ENCODE data around the gene FAM163B.

FAM163B gene

DNA sequence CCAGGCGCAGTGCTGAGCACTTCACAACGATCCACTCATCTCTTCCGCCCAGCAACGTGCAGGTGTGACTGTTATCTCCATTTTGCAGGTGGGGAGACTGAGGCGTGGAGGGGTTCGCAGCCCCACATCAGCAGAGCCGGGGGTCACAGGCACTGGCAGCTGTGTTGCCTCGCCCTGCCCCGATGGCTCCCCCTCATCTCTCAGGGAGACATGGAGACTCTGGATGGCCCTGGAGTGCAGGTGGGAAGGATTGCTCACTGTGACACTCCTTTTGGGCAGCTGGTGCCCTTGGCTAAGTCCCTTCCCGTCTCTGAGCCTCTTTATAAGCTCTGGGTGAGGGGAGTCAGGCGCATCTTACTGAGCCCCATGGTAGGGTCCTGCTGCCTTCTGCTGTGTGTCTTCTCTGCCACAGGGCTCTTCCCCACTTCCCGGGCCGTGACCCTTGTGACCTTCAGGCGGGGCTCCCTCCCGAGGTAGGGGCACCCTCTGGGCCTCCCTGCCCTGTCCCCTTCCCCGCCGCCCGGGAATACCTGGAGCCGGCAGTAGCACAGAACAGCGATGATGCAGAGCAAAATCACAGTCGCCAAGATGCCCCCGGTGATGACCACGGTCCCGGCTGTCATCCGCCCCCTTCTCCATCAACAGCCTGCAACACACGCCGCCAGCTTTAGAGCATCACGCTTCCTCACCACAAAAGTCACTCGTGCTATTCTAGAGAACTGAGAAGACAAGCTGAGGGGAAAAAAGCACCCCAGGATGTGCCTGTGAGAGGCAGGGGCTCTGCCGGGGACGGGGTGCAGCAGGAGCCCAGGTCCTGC lies 29.4 kb downstream of the FAM163B start:
- DNase-seq (ENCODE audit: low read depth): no peak
- H3K4me3 ChIP-seq (replicated peaks; ENCODE audit: low read depth, low read length): no peak overlapping the region
- TF ChIP-seq, protein P1, sequence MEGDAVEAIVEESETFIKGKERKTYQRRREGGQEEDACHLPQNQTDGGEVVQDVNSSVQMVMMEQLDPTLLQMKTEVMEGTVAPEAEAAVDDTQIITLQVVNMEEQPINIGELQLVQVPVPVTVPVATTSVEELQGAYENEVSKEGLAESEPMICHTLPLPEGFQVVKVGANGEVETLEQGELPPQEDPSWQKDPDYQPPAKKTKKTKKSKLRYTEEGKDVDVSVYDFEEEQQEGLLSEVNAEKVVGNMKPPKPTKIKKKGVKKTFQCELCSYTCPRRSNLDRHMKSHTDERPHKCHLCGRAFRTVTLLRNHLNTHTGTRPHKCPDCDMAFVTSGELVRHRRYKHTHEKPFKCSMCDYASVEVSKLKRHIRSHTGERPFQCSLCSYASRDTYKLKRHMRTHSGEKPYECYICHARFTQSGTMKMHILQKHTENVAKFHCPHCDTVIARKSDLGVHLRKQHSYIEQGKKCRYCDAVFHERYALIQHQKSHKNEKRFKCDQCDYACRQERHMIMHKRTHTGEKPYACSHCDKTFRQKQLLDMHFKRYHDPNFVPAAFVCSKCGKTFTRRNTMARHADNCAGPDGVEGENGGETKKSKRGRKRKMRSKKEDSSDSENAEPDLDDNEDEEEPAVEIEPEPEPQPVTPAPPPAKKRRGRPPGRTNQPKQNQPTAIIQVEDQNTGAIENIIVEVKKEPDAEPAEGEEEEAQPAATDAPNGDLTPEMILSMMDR (IDR thresholded peaks at IDR 0.05; ENCODE audit: low read length, missing control alignments): no peak

DNA sequence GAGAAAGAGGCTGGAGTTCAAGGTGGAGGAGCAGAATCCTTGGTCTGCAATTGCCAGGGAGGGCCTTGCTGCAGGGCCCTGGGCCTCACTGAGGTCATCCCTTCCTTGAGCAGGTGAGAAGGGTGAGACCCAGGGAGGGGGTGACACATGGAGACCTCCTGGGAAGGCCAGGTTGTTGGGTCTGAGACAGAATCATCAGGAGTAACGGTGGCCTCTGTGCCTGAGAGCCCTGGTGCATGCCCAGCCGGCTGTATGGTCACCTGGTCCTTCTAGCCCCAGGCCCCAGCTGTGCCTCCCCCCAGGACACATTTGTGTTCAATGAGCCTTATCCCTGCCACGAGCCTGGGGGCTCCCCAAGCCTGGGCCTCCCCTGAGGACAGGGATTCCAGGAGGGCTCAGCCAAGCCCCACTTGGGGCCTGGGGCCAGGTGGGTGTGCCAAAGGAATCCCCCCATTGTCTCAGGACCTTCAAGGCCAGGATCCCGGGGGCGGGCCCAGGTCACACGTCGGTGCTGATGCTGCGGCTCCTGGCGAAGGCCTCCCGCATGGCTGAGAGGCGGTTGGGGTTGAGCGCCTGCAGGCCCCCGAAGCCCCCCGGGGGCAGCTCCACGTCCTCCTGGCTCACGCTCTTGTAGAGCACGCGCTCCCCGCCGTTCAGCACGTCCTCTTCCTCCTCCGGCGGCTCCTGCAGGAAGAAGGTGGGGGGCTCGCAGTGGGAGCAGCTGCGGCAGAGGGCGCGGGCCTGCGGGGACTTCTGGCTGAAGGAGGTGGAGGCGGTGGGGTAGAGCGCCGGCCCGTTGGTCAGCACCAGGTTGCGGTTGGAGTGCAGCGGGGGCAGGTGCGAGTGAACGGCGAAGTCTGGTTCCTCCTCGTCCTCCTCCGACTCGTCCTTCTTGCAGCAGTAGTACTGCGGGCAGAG lies 30.4 kb downstream of the FAM163B start:
- TF ChIP-seq, protein P1 (IDR thresholded peaks at IDR 0.05; ENCODE audit: low read length, missing control alignments): no peak
- DNase-seq (ENCODE audit: low read depth): no peak
- no peak overlapping the region for H3K4me3 ChIP-seq (replicated peaks; ENCODE audit: low read depth, low read length)

DNA sequence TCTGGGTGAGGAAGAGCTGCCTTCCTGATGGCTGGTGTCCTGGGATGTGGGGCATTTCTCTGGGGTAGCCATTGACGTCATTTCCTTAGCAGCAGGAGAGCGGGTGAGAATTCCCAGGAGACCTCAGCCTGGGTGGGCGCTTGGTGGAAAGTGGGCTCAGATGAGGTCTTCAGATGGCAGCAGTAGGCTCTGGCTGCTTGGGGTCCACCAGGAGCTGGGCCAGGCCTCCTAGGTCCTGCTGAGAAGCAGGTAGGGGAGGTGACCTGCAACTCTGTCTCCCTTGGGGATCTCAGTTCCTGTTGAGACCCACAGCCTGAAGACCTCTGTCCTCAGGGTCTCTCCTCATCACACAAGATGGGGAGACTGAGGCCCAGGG lies 31.5 kb downstream of the FAM163B start:
- TF ChIP-seq, protein P1 (IDR thresholded peaks at IDR 0.05; ENCODE audit: low read length, missing control alignments): no peak
- no peak for DNase-seq (ENCODE audit: low read depth)
- H3K4me3 ChIP-seq (replicated peaks; ENCODE audit: low read depth, low read length): no peak overlapping the region

DNA sequence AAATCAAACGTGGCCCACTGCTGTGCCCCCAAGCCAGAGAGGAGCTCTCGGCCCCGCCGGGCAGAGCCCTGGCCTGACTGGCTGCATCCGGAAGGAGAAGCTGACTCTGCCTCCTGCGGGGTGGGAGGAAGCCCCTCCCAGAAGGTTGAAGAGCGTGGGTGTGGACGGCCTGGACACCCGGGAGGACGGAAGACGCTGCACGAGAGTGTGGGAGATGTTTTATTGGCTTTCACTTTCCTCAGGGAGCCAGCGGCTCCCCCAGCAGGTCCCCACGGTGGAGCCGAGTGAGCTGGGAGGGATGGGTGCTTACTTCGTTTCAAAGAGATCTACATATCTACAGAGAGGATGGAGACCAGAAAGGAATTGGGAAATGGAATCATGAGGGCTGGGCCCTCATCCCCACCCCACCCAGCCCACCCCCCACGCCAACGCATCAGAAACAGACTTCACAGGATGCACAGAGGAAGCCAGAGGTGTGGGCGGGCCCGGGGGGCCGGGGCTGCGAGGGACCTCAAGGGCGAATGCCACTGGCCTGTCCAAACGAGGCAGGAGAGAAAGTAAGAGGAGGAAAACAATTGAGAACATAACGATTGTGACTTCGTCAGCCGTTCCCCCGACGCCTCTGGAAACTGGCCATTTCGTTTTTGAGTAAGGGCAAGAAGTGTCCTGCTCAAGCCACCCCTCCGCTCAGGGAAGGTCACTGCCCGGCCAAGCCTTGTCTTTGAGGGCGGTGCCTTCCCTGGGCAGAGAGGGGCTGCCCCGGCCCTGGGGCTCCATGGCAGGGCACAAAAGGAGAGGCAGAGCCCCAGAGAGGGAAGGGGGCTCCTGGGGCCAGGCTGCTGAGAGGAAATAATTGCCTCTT lies 32.1 kb downstream of the FAM163B start:
- peak; percentile 77 for DNase-seq (ENCODE audit: low read depth)
- TF ChIP-seq, protein P1 (IDR thresholded peaks at IDR 0.05; ENCODE audit: low read length, missing control alignments): no peak
- H3K4me3 ChIP-seq (replicated peaks; ENCODE audit: low read depth, low read length): peak overlapping the region; percentile 25

DNA sequence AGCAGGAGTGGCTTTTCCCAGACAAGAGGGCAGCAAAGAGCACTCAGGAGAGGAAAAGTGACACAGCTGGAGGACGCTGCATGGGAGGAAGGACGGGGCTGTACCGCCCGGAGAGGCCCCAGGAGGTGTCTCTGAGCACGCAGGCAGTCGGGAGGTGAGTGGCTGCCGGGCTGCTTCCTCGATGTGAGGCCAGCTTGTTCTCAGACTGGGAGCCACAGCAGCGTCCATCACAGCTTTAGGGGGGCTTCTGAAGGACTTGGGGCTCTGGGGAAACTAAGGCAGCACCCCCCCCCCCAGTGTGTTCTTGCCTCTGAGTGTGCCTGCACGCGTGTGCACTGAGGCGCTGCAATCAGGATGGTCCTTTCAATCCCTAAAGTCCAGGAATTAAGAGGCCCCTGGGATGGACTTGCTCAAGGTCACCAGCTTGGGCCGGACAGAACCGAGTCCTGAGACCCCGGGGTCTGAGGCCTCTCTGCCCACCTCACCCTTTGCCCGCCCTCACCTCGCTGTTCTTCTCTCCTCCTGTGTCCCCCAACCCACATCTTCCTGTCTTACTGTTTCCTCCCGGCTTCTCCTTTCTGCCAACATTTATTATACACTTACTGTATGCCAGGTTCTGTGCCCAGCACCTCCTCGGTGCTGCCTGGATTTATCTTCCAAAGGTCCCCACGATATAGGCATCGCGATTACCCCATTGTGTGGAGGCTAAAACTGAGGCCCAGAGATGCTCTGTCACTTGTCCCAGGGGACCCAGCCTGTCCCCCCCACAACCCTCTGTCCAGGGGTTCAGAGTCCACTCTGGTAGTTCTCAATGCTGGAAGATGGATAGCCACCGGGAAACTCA lies 32.9 kb downstream of the FAM163B start:
- TF ChIP-seq, protein P1 (IDR thresholded peaks at IDR 0.05; ENCODE audit: low read length, missing control alignments): no peak
- no peak for DNase-seq (ENCODE audit: low read depth)
- peak overlapping the region; percentile 25 for H3K4me3 ChIP-seq (replicated peaks; ENCODE audit: low read depth, low read length)

All from fibroblast of pulmonary artery (primary cell).